ENCODE measurements around the gene METTL1.
"Not testable (repeated sequence)": the region's sequence is repeated elsewhere in the genome, so short reads cannot be mapped to it uniquely, and the experiment has no call there.

Gene METTL1

GRCh38 chr12:57771873-57772428, at the start of gene METTL1:
METTL1 (minus strand) TSS chr12:57772105; CDS start chr12:57772083, 22 bp downstream.
- peak; percentile 75 to 81 for DNase-seq

GRCh38 chr12:57821015-57821414, 49.1 kb upstream of the METTL1 start:
- DNase-seq = not testable (repeated sequence)

- not testable (repeated sequence) for DNase-seq
Measured at GRCh38 chr12:57820119-57820518, 48.2 kb upstream of the METTL1 start.

GRCh38 chr12:57817990-57818331, 46.1 kb upstream of the METTL1 start:
- DNase-seq = not testable (repeated sequence)

- no peak for DNase-seq
Measured at GRCh38 chr12:57817261-57817989, 45.5 kb upstream of the METTL1 start.

- no peak for DNase-seq
Measured at GRCh38 chr12:57816855-57817151, 44.9 kb upstream of the METTL1 start.

- DNase-seq = no peak
Measured at GRCh38 chr12:57816001-57816854, 44.3 kb upstream of the METTL1 start.

GRCh38 chr12:57815177-57816000, 43.5 kb upstream of the METTL1 start:
- no peak for DNase-seq

- no peak for DNase-seq
Measured at GRCh38 chr12:57813971-57814772, 42.3 kb upstream of the METTL1 start.

GRCh38 chr12:57813111-57813970, 41.4 kb upstream of the METTL1 start:
- DNase-seq = no peak

- no peak for DNase-seq
Measured at GRCh38 chr12:57811028-57811755, 39.3 kb upstream of the METTL1 start.

GRCh38 chr12:57810450-57810849, 38.5 kb upstream of the METTL1 start:
- no peak for DNase-seq

GRCh38 chr12:57809425-57809824, 37.5 kb upstream of the METTL1 start:
- DNase-seq = no peak

- no peak for DNase-seq
Measured at GRCh38 chr12:57808351-57808750, 36.4 kb upstream of the METTL1 start.

- no peak for DNase-seq
Measured at GRCh38 chr12:57807285-57807684, 35.4 kb upstream of the METTL1 start.

- no peak for DNase-seq
Measured at GRCh38 chr12:57806677-57807076, 34.8 kb upstream of the METTL1 start.

GRCh38 chr12:57803319-57803893, 31.5 kb upstream of the METTL1 start:
- no peak for DNase-seq

GRCh38 chr12:57802607-57803006, 30.7 kb upstream of the METTL1 start:
- no peak for DNase-seq

GRCh38 chr12:57800965-57801364, 29.1 kb upstream of the METTL1 start:
- DNase-seq = no peak

GRCh38 chr12:57797933-57798332, 26.0 kb upstream of the METTL1 start:
- peak in 1 of 2 donors; percentile 47 for DNase-seq

Data from bone marrow (tissue), 2 donors.